Ovary (tissue), 1 donor: ENCODE results near the gene ATXN10.

ENCODE experiments used
- EP300 ChIP-seq: sonication (generic); formaldehyde crosslinking; IDR thresholded peaks from one replicate; pipeline ENCODE4 v1.6.1; 2017; ENCODE audit warnings: antibody characterized with exemption
- POLR2A ChIP-seq: fragments of 450-650 bp; IDR thresholded peaks from one replicate; pipeline ENCODE4 v1.6.1; 2017; ENCODE audit warnings: antibody characterized with exemption, mild to moderate bottlenecking, moderate library complexity

- TF ChIP-seq POLR2A, result no peak
- no peak for TF ChIP-seq EP300
Observed at GRCh38 chr22:45762545-45763235, 91.1 kb downstream of the ATXN10 start.
